ENCODE results near the gene RUBCNL. TPM values are rescaled to one million over a fixed set of nuclear protein-coding genes. Genes with fewer than 3 reads are reported as not detected.

The RUBCNL gene
- total and polyA plus RNA-seq, 4 donors, result 1.6 to 11.5 (median 5.5) TPM

GRCh38 chr13:46352805-46353204 lies 34.2 kb downstream of the RUBCNL start:
- peaks cover 0 to 1% (median 0%) of the 10 kb centered on the region in 5 donors for H3K4me1 ChIP-seq (ENCODE audit: control insufficient read depth in 5 of 5, insufficient read depth in 5 of 5, low read length in 5 of 5)
- WGBS, 2 donors, result 49 to 73% methylated on average over 8 of the region's 8 CpGs
- no peak overlapping the region for H3K4me3 ChIP-seq
- H3K36me3 ChIP-seq (ENCODE audit: control insufficient read depth in 4 of 4, insufficient read depth in 4 of 4, low read length in 4 of 4), result no peaks in the 10 kb centered on the region
- no peaks in the 10 kb centered on the region for H3K27me3 ChIP-seq (ENCODE audit: control insufficient read depth in 3 of 3, insufficient read depth in 3 of 3, low read length in 2 of 3)
- TF ChIP-seq CTCF (IDR thresholded peaks at IDR 0.05; ENCODE audit: control extremely low read depth, extremely low read depth), result no peak
- H3K9me3 ChIP-seq (ENCODE audit: control insufficient read depth in 4 of 4, insufficient read depth in 3 of 4, low read length in 3 of 4), result peaks cover 0 to 2% (median 0%) of the 10 kb centered on the region in 4 donors
- H3K9ac ChIP-seq (ENCODE audit: insufficient read depth in 1 of 2, low read length in 2 of 2), result no peak overlapping the region
- ATAC-seq (ENCODE audit: insufficient read depth, low FRiP score) (no peak), DNase-seq (no peak)
- peak overlapping the region in 1 of 2 donors; percentile 45 for H3K27ac ChIP-seq (ENCODE audit: low read depth in 1 of 2, low read length in 1 of 2)

DNA sequence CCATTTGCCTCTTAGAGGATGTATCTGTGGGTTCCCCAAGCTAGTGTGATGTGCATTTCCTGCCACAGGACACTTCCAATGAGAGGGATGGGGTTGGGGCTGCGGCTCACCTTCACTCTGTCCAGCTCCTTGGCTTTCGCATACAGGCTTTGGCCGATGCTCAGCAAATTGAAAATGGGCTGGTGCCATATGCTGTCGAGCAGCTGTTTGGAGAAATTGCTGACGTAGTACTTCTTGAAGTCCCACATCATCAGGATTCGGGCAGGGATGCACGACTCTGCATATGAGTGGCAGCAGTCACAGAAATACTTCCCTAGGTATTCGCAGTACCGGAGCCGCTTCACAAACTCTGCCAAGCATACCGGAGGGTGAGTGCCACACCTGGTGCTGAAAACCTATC lies 37.0 kb downstream of the RUBCNL start:
- 91 to 93% methylated on average over 11 of the region's 11 CpGs for WGBS, 2 donors
- no peak overlapping the region for H3K4me3 ChIP-seq
- peak in 1 of 3 donors; percentile 31 for DNase-seq
- TF ChIP-seq CTCF (IDR thresholded peaks at IDR 0.05; ENCODE audit: control extremely low read depth, extremely low read depth), result no peak
- peaks cover 0 to 4% (median 0%) of the 10 kb centered on the region in 5 donors for H3K4me1 ChIP-seq (ENCODE audit: control insufficient read depth in 5 of 5, insufficient read depth in 5 of 5, low read length in 5 of 5)
- H3K27me3 ChIP-seq (ENCODE audit: control insufficient read depth in 3 of 3, insufficient read depth in 3 of 3, low read length in 2 of 3), result no peaks in the 10 kb centered on the region
- H3K27ac ChIP-seq (ENCODE audit: low read depth in 1 of 2, low read length in 1 of 2), result no peak overlapping the region
- no peak for ATAC-seq (ENCODE audit: insufficient read depth, low FRiP score)
- no peaks in the 10 kb centered on the region for H3K36me3 ChIP-seq (ENCODE audit: control insufficient read depth in 4 of 4, insufficient read depth in 4 of 4, low read length in 4 of 4)
- H3K9me3 ChIP-seq (ENCODE audit: control insufficient read depth in 4 of 4, insufficient read depth in 3 of 4, low read length in 3 of 4), result peaks cover 0 to 2% (median 0%) of the 10 kb centered on the region in 4 donors
- H3K9ac ChIP-seq (ENCODE audit: insufficient read depth in 1 of 2, low read length in 2 of 2), result no peak overlapping the region

- H3K4me3 ChIP-seq, result no peak overlapping the region
- peaks cover 0 to 2% (median 0%) of the 10 kb centered on the region in 4 donors for H3K9me3 ChIP-seq (ENCODE audit: control insufficient read depth in 4 of 4, insufficient read depth in 3 of 4, low read length in 3 of 4)
- H3K27ac ChIP-seq (ENCODE audit: low read depth in 1 of 2, low read length in 1 of 2), result no peak overlapping the region
- peaks cover 0 to 4% (median 0%) of the 10 kb centered on the region in 5 donors for H3K4me1 ChIP-seq (ENCODE audit: control insufficient read depth in 5 of 5, insufficient read depth in 5 of 5, low read length in 5 of 5)
- H3K9ac ChIP-seq (ENCODE audit: insufficient read depth in 1 of 2, low read length in 2 of 2), result no peak overlapping the region
- WGBS, 2 donors, result 86 to 88% methylated on average over 1 of the region's 1 CpG
- no peaks in the 10 kb centered on the region for H3K27me3 ChIP-seq (ENCODE audit: control insufficient read depth in 3 of 3, insufficient read depth in 3 of 3, low read length in 2 of 3)
- no peaks in the 10 kb centered on the region for H3K36me3 ChIP-seq (ENCODE audit: control insufficient read depth in 4 of 4, insufficient read depth in 4 of 4, low read length in 4 of 4)
- TF ChIP-seq CTCF (IDR thresholded peaks at IDR 0.05; ENCODE audit: control extremely low read depth, extremely low read depth), result no peak
- no peak for ATAC-seq (ENCODE audit: insufficient read depth, low FRiP score)
- DNase-seq, result no peak
Observed at GRCh38 chr13:46348961-46349360, 38.1 kb downstream of the RUBCNL start.

- Histone ChIP-seq H3K27me3 (ENCODE audit: control insufficient read depth in 3 of 3, insufficient read depth in 3 of 3, low read length in 2 of 3) (no peaks in the 10 kb centered on the region), H3K9me3 (ENCODE audit: control insufficient read depth in 4 of 4, insufficient read depth in 3 of 4, low read length in 3 of 4) (no peaks in the 10 kb centered on the region), H3K36me3 (ENCODE audit: control insufficient read depth in 4 of 4, insufficient read depth in 4 of 4, low read length in 4 of 4) (no peaks in the 10 kb centered on the region), H3K9ac (ENCODE audit: insufficient read depth in 1 of 2, low read length in 2 of 2) (no peak overlapping the region), H3K4me3 (no peak overlapping the region), H3K27ac (ENCODE audit: low read depth in 1 of 2, low read length in 1 of 2) (no peak overlapping the region), H3K4me1 (ENCODE audit: control insufficient read depth in 5 of 5, insufficient read depth in 5 of 5, low read length in 5 of 5) (peaks cover 0 to 4% (median 0%) of the 10 kb centered on the region in 5 donors)
- DNase-seq (no peak), ATAC-seq (ENCODE audit: insufficient read depth, low FRiP score) (no peak)
- no peak for TF ChIP-seq CTCF (IDR thresholded peaks at IDR 0.05; ENCODE audit: control extremely low read depth, extremely low read depth)
- WGBS, 2 donors, result 92 to 94% methylated on average over 4 of the region's 4 CpGs
Observed at GRCh38 chr13:46347277-46347676, 39.8 kb downstream of the RUBCNL start.

All from lung (tissue), 12 donors.